ENCODE measurements around the gene ZZZ3.
"Not testable (repeated sequence)": the region's sequence is repeated elsewhere in the genome, so short reads cannot be mapped to it uniquely, and the experiment has no call there.

Gene ZZZ3

DNA sequence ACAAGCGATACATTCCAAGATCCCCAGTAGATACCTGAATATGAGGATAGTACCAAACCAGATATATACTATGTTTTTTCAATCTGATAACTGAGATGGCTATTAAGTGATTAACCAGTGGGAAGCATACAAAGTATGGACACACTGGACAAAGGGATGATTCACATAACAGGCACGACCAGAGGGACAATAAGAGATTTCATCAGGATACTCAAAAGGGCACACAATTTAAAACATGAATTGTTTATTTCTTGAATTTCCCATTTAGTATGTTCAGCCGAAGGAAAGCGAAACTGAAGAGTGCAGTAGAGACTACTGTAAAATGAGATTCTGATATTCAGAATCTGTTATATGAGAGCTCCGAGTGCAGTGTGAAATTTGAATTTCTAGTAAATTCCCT is 10.6 kb downstream of the ZZZ3 start:
- no peak for DNase-seq (ENCODE audit: low spot score)

DNA sequence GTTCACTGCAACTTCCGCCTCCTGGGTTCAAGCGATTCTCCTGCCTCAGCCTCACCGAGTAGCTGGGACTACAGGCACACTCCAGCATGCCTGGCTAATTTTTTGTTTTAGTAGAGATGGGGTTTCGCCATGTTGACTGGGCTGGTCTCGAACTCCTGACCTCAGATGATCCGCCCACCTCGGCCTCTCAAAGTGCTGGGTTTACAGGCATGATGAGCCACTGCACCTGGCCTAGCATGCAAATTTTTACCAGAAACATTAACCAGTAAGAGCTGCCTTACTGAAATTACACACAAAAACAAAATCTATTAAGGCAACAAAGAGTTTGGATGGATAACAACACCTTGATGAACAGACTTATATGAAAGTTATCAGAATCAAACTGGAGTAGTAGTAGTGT is 12.1 kb downstream of the ZZZ3 start:
- DNase-seq (ENCODE audit: low spot score): no peak

DNA sequence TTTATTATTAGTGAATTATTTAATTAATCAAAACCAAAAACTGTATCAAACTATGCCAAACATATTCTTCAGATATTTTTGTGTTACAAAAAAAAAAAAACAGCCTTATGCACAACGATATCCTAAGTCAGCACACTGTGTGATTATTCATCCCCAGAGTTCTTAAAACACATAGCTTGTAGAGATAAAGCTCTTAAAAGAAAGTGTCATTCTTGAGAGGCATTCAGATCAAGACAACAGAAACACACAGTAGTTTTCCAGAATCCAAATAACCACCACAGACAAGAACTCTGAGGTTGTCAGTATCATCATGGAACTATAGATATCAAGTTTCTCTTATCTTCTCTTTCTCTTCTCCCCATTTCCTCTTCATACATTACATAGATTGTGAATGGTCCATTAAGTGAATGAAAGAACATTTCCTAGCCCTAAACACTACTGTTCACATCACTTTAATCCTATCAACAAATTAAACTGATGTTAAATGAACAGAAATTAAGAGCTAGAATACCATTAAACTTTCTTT is 13.5 kb downstream of the ZZZ3 start:
- no peak for DNase-seq (ENCODE audit: low spot score)

DNA sequence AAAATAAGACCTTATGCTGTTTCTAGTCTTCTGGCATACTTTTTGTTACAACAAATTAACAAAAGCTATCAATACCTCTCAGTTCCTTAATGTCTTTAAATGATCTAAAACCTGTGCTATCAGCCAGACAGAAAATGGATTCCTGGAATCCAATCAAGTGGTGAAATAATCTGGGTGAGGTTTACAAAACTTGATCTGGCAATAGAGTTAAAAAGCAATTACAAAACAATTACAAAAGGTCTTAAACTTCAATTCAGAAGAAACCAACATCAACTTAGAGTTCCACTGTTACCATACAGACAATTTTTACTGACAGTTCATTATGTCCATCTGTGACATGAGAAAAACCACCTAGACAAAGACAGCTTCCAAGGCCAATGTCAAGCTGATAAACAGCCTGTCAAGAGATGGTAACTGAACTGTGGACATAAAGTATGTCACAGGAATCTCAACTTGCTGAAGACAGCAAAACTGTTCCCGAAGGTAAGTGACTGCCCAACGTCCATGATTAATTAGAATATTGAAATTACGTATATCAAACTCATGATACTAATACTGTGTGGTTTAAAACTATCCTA is 17.4 kb downstream of the ZZZ3 start:
- no peak for DNase-seq (ENCODE audit: low spot score)

DNA sequence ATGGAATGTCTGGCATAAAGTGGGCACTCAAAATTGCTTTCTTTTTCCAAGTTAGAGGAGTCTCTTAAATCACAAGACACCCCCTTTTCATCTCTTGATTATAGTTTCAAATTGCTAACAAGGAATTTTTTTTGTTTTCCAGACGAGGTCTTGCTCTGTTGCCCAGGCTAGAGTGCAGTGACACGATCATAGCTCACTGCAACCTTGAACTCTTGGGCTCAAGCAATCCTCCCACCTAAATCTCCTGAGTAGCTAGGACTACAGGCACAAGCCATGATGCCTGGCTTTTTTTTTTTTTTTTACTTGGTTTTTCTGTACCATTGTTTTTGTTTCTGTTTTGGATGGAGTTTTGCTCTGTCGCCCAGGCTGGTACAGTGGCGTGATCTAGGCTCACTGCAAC is 20.8 kb downstream of the ZZZ3 start:
- DNase-seq (ENCODE audit: low spot score): no peak

DNA sequence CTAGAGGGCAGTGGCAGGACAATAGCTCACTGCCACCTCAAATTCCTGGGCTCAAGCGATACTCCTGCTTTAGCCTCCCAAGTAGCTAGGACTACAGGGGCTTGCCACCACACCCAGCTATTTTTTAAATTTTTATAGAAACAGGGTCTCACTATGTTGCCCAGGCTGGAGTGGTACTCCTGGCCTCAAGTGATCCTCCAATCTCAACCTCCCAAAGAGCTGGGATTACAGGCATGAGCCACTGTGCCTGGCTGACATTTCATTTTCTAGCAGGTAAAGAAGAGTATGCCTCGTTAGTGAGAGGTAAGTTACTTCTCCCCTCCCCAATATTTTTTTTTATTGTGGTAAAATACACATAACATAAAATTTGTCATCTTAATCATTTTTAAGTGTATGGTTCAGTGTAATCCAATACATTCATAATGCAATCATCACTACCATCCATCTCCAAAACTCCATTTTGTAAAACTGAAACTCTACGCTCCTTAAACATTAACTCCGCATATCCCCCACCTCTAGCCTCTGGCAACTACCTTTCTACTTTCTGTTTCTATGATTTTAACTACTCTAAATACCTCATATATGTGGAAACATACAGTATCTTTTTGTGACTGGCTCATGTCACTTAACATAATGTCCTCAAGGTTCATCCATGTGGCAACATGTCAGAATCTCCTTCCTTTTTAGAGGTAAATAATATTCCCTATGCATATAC is 22.4 kb downstream of the ZZZ3 start:
- no peak for DNase-seq (ENCODE audit: low spot score)

DNA sequence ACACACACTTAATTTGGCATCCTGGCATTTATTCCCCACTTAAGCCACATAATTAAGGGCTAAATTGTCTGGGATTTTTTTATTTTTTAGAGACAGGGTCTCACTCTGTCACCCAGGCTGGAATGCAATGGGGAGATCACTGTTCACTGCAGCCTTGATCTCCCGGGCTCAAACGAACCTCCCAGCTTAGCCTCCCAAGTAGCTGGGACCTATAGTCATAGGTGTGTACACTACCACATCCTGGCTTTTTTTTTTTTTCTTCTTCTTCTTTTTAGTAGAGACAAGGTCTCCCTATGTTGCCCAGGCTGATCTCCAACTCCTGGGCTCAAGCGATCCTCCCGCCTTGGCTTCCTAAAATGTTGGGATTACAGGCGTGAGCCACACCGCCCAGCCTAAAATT is 24.2 kb downstream of the ZZZ3 start:
- no peak for DNase-seq (ENCODE audit: low spot score)

DNA sequence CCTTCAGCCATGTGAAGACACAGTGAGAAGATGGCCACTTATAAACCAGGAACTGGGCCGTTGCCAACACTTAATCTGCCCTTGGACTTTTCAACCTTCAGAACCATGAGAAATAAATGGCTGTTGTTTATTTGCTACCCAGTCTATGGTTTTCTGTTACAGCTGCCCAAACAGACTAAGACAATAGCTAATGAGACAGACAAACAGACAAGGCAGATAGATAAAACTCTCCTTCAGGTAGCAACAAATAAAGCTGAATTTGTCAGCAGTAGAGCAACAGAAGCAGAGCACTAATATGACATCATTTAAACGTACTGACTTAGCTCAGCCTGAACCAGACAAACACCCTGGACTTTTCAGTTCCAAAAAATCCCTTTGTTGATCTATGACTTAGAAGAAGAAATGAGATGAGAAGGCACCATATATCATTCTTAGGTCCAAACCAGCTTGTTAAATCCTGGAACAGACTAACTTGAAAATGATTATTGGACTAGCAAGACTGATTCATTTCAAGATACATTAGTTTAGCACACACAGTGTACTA is 27.0 kb downstream of the ZZZ3 start:
- no peak for DNase-seq (ENCODE audit: low spot score)

DNA sequence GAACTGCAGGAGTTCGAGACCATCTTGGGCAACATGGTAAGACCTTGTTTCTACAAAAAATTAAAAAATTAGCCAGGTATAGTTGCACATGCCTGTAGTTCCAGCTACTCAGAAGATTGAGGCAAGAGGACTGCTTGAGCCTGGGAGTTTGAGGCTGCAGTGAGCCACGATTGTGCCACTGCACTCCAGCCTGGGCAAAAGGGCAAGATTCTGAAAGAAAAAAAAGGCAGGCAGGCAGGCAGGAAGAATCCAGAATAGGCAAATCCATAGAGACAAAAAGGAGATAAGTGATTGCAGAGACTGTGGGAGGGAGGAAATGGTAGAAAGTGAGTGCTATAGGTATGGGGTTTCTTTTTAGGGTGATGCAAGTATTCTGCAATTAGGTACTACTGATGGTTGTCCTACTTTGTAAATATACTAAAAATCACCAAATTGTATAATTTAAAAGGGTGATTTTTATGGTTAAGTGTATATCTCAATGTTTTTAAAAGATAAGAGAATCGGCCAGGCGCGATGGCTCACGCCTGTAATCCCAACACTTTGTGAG is 29.4 kb downstream of the ZZZ3 start:
- DNase-seq (ENCODE audit: low spot score): no peak

DNA sequence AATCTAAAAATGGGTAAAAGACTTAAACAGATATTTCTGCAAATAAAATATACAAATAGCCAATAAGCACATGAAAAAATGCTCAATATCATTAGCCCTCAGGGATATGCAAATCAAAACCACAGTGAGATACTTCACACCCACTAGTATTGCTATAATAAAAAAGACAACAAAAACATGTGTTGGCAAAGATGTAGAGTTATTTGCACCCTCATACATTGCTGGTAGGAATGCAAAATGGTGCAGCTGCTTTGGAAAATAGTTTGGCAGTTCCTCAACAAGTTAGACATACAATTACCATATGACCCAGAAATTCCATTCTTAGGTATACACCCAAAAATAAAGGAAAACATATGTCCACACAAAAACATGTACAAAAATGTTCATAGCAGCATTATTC is 30.2 kb downstream of the ZZZ3 start:
- DNase-seq (ENCODE audit: low spot score): no peak

DNA sequence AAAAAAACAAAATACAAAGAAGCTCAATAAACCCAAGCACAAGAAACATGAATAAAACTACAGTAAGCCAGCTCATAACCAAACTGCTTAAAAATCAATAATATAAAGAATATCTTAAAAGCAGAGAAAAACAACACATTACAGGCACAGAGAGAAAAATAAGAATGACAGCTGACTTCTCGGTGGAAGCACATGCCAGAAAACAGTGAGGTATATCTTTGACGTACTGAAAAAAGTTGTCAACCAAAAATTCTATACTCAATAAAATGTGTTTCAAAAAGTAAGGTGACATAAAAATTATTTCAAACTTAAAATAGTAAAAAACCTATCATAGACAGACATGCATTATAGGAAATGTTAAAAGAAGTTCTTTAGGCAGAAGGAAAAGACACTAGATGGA is 33.3 kb downstream of the ZZZ3 start:
- no peak for DNase-seq (ENCODE audit: low spot score)

DNA sequence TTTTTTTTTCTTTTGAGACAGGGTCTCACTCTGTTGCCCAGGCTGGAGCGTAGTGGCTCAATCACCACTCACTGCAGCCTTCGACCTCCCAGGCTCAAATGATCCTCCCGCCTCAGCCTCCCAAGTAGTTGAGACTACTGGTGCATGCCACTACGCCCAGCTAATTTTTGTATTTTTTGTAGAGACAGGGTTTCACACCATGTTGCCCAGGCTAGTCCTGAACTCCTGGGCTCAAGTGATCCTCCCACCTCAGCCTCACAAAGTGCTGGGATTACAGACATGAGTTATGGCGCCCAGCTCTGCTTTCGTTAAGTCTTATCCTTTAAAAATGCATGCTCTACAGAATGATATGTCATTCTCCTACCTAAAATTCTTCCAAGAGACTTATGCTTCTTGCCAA is 36.2 kb downstream of the ZZZ3 start:
- not testable (repeated sequence) for DNase-seq (ENCODE audit: low spot score)

DNA sequence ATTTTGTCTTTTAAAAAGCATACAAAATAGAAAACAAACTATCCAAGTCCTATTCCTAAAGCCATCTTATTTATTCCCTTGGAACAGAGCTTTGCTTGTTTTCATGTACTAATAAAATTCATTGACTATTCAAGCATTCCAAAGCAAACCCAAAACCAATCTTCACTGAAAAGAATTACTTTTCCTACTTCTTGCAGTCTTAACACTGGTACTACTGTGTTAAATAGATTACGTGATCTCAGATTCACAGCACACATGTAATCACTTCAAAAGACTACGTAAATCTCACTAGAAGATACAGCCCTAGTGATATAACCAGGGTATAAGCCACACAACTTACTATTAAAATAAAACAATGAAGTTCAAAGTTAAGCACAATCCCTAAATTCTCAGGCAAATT is 39.0 kb downstream of the ZZZ3 start:
- DNase-seq (ENCODE audit: low spot score): no peak

DNA sequence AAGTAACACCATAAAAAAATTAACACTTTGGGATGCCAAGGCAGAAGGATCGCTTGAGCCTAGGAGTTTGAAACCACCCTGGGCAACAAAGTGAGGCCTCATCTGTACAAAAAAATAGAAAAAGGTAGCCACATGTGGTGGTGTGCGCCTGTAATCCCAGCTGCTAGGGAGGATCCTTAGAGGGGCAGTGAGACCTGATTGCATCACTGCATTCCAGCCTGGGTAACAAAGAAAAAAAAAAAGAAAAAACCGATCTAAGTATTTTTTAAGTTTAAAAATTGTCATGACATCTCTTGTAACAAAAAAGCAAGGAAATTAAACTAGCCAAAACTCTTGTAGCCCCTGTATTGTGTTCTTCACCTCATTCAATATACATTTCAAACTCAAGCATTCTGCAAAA is 39.5 kb downstream of the ZZZ3 start:
- no peak for DNase-seq (ENCODE audit: low spot score)

DNA sequence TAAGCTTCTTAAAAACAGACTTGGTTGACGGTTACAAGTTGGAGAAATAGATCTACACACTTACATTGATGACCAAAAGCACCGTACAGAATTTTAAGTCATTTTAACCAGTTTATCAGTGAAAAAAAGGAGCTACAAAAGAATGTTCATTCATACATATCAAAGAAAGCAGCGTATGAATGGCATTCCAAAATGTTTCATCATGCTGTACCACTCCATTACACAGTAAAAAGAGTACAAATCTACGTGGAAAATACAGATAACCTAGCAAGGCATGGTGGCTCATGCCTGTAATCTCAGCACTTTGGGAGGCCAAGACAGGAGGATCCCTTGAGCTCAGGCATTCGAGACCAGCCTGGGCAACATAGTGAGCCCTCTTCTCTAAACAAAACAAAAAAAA is 40.3 kb downstream of the ZZZ3 start:
- DNase-seq (ENCODE audit: low spot score): no peak

DNA sequence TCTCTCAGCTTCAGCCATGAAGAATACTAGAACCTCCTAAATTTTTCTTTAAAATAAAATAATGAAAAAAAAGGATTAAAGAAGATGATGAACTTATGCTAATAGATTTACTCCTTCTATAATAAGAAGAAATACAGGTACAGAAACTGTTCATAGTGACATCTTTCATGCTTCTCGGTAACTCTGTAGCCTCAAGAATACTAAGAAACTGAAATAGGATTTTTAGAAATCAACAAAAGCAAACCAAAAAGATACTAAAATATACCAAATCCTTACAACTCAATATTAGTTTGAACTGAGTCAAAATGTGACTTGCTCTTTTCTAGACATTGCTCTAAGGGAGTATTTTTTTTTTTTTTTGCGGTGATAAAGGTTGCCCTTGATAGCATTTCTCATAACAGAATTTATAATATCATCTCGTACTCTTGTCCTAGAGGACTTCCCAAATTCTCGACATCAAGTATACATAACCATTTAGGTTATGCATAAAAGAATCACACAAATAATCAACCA is 42.8 kb downstream of the ZZZ3 start:
- no peak for DNase-seq (ENCODE audit: low spot score)

DNA sequence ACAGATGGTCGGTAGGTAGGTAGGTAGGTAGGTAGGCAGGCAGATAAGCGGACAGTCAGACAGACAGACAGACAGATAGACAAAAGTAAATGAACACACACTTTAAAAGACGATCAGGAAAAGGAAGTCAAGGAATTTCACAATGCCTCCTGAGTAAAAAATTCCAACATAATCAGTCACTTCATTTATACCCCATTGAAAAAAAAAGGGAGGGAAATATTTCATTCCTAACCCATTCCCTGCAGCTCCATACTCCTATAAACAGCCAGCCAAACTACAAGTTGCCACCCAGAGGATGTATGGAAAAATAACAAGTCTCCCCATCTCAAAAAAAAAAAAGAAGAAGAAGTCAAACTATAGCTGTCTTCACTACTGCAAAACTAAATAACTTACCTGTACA is 43.4 kb downstream of the ZZZ3 start:
- DNase-seq (ENCODE audit: low spot score): no peak

DNA sequence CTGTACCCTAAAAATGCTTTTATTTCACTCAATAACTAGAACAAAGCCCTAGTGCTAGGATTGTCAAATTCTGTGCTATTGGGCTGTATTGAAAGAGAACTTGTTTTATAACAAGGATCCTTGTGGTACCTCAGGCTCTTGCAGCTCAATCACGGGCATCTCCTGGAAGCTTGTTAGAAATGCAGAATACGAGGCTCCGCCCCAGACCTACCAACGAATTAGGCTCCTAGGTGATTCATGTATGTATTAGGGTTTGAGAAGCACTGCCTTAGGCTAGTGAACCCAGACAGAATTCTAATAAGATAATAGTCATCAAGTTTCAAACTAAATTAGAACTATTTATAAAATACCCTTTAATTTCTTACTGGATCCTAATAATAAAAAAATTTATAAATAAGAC is 45.6 kb downstream of the ZZZ3 start:
- no peak for DNase-seq (ENCODE audit: low spot score)

Small RNA genes lying within 50 kb of the gene (small RNA-seq; reads per million reads assigned to genes)
- gene RN7SL370P: 0 reads per million in 2 experiments
